Measurements from ENCODE around the gene B3GNT8.
"Not testable (repeated sequence)": the region's sequence is repeated elsewhere in the genome, so short reads cannot be mapped to it uniquely, and the experiment has no call there.

Gene B3GNT8

DNA sequence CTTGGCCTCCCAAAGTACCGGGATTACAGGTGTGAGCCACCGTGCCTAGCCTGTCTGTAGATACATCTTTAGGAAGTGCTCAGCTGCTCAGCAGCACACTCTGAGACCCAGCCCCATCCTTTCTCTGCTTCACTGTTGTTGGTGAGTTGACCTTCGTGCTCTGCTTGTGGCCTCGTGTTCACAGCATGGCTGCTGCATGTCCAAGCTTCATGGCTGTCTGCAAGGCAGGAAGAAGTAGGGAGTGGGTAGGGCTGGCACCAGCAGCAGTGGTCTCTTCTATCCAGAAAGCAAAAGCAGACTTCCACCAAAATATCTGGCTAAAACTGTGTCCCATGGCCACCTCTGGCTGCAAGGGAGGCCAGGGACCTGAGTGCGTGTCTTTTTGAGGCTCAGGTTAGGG is 14.2 kb downstream of the B3GNT8 start:
- Histone ChIP-seq H3K36me3 (ENCODE audit: control insufficient read depth, insufficient read depth, low read length) (peaks cover 37% of the 10 kb centered on the region), H3K4me1 (ENCODE audit: control insufficient read depth, insufficient read depth, low read length, poor library complexity, severe bottlenecking) (no peaks in the 10 kb centered on the region), H3K27ac (ENCODE audit: low read depth, low read length, severe bottlenecking) (no peak overlapping the region), H3K9me3 (ENCODE audit: control insufficient read depth, low read length) (no peaks in the 10 kb centered on the region), H3K4me3 (ENCODE audit: extremely low read depth, insufficient read depth, low read length, poor library complexity, severe bottlenecking) (no peak overlapping the region)
- WGBS, 2 experiments (ENCODE audit: insufficient coverage in 2 of 2): 85 to 88% methylated on average over 3 to 5 of the region's 5 CpGs

DNA sequence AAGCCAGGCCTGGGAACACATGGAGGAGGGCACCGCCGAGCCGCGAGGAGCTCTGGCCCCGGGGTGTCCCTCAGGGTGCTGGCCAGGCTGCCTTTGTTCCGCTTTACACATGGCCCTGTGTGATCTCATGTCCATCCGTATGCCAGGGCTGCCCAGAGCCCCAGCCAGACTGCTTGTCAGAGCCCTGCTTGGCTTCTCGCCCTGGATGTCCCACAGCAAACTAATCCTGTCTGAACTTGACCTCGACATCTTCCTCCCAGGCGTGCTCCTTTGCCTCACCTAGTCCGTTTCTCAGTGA is 15.3 kb downstream of the B3GNT8 start:
- 82 to 84% methylated on average over 10 to 11 of the region's 11 CpGs for WGBS, 2 experiments (ENCODE audit: insufficient coverage in 2 of 2)
- Histone ChIP-seq H3K9me3 (ENCODE audit: control insufficient read depth, low read length) (no peaks in the 10 kb centered on the region), H3K27ac (ENCODE audit: low read depth, low read length, severe bottlenecking) (no peak overlapping the region), H3K4me1 (ENCODE audit: control insufficient read depth, insufficient read depth, low read length, poor library complexity, severe bottlenecking) (peaks cover 5% of the 10 kb centered on the region), H3K4me3 (ENCODE audit: extremely low read depth, insufficient read depth, low read length, poor library complexity, severe bottlenecking) (no peak overlapping the region), H3K36me3 (ENCODE audit: control insufficient read depth, insufficient read depth, low read length) (peaks cover 36% of the 10 kb centered on the region)

DNA sequence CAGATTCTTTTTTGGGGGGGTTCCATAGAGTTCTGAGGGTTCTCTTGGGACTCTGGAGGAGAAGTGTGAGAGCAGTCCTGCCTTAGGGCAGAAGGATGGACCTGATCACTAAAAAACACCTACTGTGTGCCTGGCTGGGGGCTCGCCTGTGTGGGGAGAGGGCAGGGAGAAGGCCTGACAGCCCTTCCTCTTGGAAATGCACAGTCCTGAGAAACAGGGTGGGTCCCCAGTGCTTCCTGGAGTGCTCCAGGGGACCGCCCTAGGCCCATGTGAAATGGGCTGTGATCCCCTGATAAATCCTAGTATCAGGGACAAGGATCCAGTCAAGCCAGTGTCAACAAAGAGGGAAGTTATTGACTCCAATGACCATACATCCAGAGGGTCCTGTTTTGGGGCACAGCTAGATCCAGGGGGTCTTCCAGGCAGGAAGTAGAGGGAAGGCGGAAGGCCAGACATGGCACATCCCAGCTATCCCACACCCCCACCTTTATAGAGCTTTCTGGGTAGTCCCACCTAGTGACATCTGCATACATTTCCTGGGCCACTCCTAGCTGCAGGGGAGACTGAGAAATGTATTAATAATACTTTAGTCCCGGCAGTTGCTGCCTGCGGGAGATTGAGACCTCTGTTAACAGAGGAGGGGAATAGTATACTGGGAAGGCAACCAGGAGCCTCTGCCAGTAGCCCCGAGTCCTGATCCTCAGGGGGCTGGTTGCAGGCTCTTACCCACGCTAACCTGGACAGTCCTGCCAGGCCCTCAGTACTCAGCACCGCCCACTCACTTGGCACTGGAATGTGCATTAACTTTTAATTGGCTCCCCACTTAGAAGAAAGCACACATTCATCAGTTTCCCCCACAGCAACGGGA is 15.8 kb downstream of the B3GNT8 start:
- peaks cover 5% of the 10 kb centered on the region for H3K4me1 ChIP-seq (ENCODE audit: control insufficient read depth, insufficient read depth, low read length, poor library complexity, severe bottlenecking)
- H3K9me3 ChIP-seq (ENCODE audit: control insufficient read depth, low read length): no peaks in the 10 kb centered on the region
- peaks cover 31% of the 10 kb centered on the region for H3K36me3 ChIP-seq (ENCODE audit: control insufficient read depth, insufficient read depth, low read length)
- WGBS, 2 experiments (ENCODE audit: insufficient coverage in 2 of 2): 78 to 82% methylated on average over 6 of the region's 9 CpGs
- H3K27ac ChIP-seq (ENCODE audit: low read depth, low read length, severe bottlenecking): no peak overlapping the region
- H3K4me3 ChIP-seq (ENCODE audit: extremely low read depth, insufficient read depth, low read length, poor library complexity, severe bottlenecking): no peak overlapping the region

DNA sequence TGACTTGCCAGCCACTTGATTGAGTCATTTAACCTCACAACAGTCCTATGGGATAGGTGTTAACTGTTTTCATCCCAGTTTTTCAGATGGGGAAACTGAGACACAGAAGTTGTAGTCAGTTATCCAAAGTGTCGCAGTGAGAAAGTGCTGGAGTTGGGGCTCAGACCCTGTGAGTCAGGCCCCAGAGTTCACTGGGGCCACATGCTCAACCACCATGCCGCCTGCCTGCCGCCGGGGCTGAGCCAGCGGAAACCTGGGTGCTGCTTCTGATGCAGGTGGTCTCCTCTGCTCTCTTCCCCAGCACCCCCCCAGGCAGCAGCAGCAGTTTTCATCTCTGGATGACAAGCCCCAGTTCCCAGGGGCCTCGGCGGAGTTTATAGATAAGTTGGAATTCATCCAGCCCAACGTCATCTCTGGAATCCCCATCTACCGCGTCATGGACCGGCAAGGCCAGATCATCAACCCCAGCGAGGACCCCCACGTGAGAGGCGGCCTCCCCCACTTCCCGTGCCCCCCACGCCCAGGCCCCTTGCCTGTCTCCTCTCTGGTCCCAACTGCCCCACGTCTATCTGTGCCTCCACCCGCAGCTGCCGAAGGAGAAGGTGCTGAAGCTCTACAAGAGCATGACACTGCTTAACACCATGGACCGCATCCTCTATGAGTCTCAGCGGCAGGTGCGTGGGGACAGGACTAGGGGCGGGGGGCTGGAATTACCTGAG is 16.7 kb downstream of the B3GNT8 start:
- WGBS, 2 experiments (ENCODE audit: insufficient coverage in 2 of 2): 96% methylated on average over 19 to 21 of the region's 23 CpGs
- Histone ChIP-seq H3K4me1 (ENCODE audit: control insufficient read depth, insufficient read depth, low read length, poor library complexity, severe bottlenecking) (peaks cover 5% of the 10 kb centered on the region), H3K36me3 (ENCODE audit: control insufficient read depth, insufficient read depth, low read length) (peaks cover 30% of the 10 kb centered on the region), H3K9me3 (ENCODE audit: control insufficient read depth, low read length) (no peaks in the 10 kb centered on the region), H3K4me3 (ENCODE audit: extremely low read depth, insufficient read depth, low read length, poor library complexity, severe bottlenecking) (no peak overlapping the region), H3K27ac (ENCODE audit: low read depth, low read length, severe bottlenecking) (no peak overlapping the region)

DNA sequence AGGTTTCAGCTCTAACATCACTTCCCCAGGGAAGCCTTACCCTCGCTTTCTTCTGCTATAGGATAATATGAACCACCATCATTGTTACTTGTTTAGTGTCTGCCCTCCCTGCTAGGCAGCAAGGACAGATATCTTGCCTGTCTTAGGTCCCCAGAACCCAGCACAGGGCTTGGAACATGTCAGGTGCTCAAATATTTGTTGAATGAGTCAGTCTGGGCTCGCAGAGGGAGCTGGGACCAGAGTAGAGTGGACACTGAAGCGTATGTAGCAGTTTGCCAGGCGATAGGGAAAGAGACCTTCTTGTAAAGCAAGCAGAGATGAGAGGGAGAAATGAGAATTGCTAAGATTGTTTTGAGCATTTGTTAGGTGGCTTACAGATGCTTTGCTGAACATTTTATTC is 17.9 kb downstream of the B3GNT8 start:
- Histone ChIP-seq H3K9me3 (ENCODE audit: control insufficient read depth, low read length) (no peaks in the 10 kb centered on the region), H3K27ac (ENCODE audit: low read depth, low read length, severe bottlenecking) (no peak overlapping the region)
- WGBS, 2 experiments (ENCODE audit: insufficient coverage in 2 of 2): 64 to 68% methylated on average over 3 to 4 of the region's 4 CpGs

DNA sequence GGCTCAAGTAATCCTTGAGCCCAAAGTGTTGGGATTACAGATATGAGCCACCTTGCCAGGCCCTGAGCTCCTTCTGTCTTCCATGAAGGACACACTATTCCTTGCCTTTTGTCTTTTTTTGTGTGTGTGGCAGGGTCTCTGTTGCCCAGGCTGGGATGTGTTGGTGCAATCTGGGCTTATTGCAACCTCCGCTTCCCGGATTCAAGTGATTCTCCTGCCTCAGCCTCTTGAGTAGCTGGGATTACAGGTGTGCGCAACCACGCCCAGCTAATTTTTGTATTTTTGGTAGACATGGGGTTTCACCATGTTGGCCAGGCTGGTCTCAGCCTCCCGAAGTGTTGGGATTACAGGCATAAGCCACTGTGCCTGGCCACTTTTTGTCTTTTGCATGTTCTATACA is 18.3 kb downstream of the B3GNT8 start:
- WGBS, 2 experiments (ENCODE audit: insufficient coverage in 2 of 2): 90 to 95% methylated on average over 4 to 5 of the region's 5 CpGs
- H3K36me3 ChIP-seq (ENCODE audit: control insufficient read depth, insufficient read depth, low read length): peaks cover 17% of the 10 kb centered on the region
- H3K4me3 ChIP-seq (ENCODE audit: extremely low read depth, insufficient read depth, low read length, poor library complexity, severe bottlenecking); H3K27ac ChIP-seq (ENCODE audit: low read depth, low read length, severe bottlenecking); H3K9me3 ChIP-seq (ENCODE audit: control insufficient read depth, low read length); H3K4me1 ChIP-seq (ENCODE audit: control insufficient read depth, insufficient read depth, low read length, poor library complexity, severe bottlenecking): not testable (repeated sequence)

More for the DNA sequence above, 17.9 kb downstream of the B3GNT8 start:
- peaks cover 5% of the 10 kb centered on the region for H3K4me1 ChIP-seq (ENCODE audit: control insufficient read depth, insufficient read depth, low read length, poor library complexity, severe bottlenecking)
- H3K4me3 ChIP-seq (ENCODE audit: extremely low read depth, insufficient read depth, low read length, poor library complexity, severe bottlenecking): no peak overlapping the region
- H3K36me3 ChIP-seq (ENCODE audit: control insufficient read depth, insufficient read depth, low read length): peaks cover 22% of the 10 kb centered on the region

DNA sequence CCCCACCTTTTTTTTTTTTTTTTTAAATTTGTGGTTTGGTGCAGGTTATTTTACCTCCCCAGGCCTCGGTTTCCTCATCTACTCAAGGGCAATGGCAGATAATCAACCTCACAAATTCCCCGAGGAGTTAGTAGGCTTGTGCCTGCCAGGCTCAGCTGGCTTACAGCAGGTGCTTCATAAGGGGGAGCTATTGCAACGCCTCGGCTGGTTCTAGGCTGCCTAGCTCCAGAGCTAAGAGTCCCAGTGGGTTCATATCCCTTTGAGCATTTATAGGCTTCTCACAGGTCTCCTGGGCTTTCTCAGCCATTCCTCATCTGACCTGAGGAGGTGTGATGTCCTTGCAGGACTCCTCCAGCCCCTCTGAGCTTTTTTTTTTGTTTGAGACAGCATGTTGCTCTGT is 18.9 kb downstream of the B3GNT8 start:
- Histone ChIP-seq H3K4me3 (ENCODE audit: extremely low read depth, insufficient read depth, low read length, poor library complexity, severe bottlenecking) (no peak overlapping the region), H3K27ac (ENCODE audit: low read depth, low read length, severe bottlenecking) (no peak overlapping the region), H3K4me1 (ENCODE audit: control insufficient read depth, insufficient read depth, low read length, poor library complexity, severe bottlenecking) (peaks cover 5% of the 10 kb centered on the region), H3K36me3 (ENCODE audit: control insufficient read depth, insufficient read depth, low read length) (peaks cover 12% of the 10 kb centered on the region), H3K9me3 (ENCODE audit: control insufficient read depth, low read length) (no peaks in the 10 kb centered on the region)
- 83 to 86% methylated on average over 3 of the region's 4 CpGs for WGBS, 2 experiments (ENCODE audit: insufficient coverage in 2 of 2)

DNA sequence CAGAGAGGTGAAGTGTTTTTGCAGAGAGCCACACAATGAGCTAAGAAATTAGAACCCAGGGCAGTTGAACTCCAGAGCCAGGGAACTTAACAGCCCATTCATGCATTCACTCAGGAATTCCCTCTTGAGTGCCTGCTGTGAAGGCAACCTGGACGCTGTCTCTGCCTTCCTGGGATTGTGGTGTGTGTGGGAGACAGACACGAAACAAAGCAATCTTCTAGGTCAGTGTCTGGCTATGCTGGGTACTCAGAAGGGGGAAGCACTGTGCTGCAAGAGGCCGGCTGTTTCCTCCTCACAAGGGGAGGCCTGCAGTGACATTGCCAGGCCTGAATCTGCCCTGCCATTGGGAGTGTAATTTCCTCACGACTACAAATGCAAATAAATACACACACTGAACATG is 19.9 kb downstream of the B3GNT8 start:
- Histone ChIP-seq H3K27ac (ENCODE audit: low read depth, low read length, severe bottlenecking) (peak overlapping the region; percentile 69), H3K9me3 (ENCODE audit: control insufficient read depth, low read length) (no peaks in the 10 kb centered on the region), H3K36me3 (ENCODE audit: control insufficient read depth, insufficient read depth, low read length) (peaks cover 12% of the 10 kb centered on the region), H3K4me1 (ENCODE audit: control insufficient read depth, insufficient read depth, low read length, poor library complexity, severe bottlenecking) (peaks cover 5% of the 10 kb centered on the region), H3K4me3 (ENCODE audit: extremely low read depth, insufficient read depth, low read length, poor library complexity, severe bottlenecking) (no peak overlapping the region)
- WGBS, 2 experiments (ENCODE audit: insufficient coverage in 2 of 2): 17 to 30% methylated on average over 3 to 4 of the region's 4 CpGs

DNA sequence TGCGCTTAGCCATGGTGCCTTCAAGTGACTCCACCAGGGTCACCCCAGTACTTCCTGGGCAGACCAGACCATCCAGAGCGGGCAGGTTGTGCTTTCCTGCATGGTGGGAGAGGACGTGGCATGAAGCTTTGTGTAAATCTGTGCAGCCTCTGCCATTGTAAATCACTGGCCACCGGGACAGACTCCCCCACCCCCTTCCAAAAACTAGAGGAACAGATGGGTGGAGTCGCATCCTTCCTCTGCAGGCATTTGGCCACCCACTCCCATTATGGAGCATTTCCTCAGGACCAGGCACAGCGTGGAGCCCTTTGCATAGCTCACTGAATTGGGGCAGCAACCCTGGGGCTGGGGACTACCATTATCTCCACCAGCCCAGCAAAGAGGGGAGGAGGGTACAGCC is 21.4 kb downstream of the B3GNT8 start:
- peaks cover 8% of the 10 kb centered on the region for H3K36me3 ChIP-seq (ENCODE audit: control insufficient read depth, insufficient read depth, low read length)
- no peak overlapping the region for H3K27ac ChIP-seq (ENCODE audit: low read depth, low read length, severe bottlenecking)
- H3K4me3 ChIP-seq (ENCODE audit: extremely low read depth, insufficient read depth, low read length, poor library complexity, severe bottlenecking): no peak overlapping the region
- WGBS, 2 experiments (ENCODE audit: insufficient coverage in 2 of 2): 93 to 96% methylated on average over 2 to 4 of the region's 6 CpGs
- H3K4me1 ChIP-seq (ENCODE audit: control insufficient read depth, insufficient read depth, low read length, poor library complexity, severe bottlenecking): peaks cover 9% of the 10 kb centered on the region
- no peaks in the 10 kb centered on the region for H3K9me3 ChIP-seq (ENCODE audit: control insufficient read depth, low read length)

DNA sequence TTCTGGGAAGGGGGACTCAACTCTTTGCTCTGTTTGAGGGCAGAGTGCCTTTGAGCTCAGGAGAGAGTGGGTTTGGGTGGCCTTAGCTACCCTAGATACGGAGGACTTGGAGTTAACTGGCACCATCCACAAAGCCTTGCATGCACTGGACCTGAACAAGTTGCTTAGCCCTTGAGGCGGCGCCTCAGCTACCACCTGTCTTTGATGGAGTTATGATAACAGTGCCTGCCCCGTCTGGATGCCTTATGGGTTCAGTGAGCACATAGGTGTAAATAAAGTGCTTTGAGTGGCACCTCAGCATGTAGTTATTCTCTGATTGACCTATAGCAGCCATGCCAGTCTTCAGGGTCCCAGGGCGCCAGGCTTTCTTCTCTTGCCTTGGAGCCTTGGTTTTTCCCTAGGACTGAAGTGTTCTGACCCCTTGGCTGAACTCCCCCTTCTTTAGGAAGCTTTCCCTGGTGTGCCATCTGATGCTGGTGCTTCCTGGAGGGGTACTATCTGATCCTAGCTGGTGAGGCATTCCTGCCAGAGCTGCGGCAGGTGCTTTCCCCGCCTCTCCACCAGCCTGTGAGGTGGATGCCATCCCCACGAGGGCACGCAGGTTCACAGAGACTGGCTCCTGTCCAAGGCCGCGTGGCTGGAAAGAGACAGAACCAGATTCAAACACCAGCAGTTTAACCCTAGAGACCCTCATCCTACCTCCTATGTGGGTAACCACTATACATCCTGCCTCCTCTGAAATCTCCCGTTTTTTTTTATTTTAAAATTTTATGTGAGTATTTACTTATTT is 23.8 kb downstream of the B3GNT8 start:
- 89 to 90% methylated on average over 11 of the region's 12 CpGs for WGBS, 2 experiments (ENCODE audit: insufficient coverage in 2 of 2)
- Histone ChIP-seq H3K4me1 (ENCODE audit: control insufficient read depth, insufficient read depth, low read length, poor library complexity, severe bottlenecking) (peaks cover 15% of the 10 kb centered on the region), H3K4me3 (ENCODE audit: extremely low read depth, insufficient read depth, low read length, poor library complexity, severe bottlenecking) (no peak overlapping the region), H3K27ac (ENCODE audit: low read depth, low read length, severe bottlenecking) (no peak overlapping the region), H3K9me3 (ENCODE audit: control insufficient read depth, low read length) (no peaks in the 10 kb centered on the region), H3K36me3 (ENCODE audit: control insufficient read depth, insufficient read depth, low read length) (peaks cover 2% of the 10 kb centered on the region)

Measured in mesodermal cell (in vitro differentiated cells).